GM19395 (cell line): ENCODE results near the gene AATF.

Experiments
- ATAC-seq: cut with Tn5 transposase; IDR thresholded peaks from one replicate; pipeline ENCODE4 v1.9.1; 2021; ENCODE audit warnings: mild to moderate bottlenecking, moderate library complexity; ENCODE audit not compliant: unreplicated experiment

AATF gene

DNA sequence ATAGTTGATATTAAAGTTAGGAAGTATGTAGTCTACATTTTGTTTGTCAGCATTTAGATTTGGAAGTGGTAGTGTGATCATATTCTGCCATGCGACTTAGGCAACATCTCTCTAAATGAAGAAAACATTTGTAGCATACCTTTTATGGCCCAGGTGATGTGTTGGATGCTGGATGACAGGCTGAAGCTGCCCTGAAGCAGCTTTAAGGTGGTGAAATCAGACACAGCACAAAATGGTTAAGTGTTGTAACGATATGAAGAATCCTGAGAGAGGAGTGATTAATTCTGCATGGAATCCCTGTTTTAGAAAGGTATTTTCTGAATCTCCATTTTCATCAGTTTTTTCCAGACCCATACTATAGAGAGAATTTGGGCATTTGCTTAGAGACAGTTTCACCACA, 28.3 kb downstream of the AATF start:
- no peak for ATAC-seq

DNA sequence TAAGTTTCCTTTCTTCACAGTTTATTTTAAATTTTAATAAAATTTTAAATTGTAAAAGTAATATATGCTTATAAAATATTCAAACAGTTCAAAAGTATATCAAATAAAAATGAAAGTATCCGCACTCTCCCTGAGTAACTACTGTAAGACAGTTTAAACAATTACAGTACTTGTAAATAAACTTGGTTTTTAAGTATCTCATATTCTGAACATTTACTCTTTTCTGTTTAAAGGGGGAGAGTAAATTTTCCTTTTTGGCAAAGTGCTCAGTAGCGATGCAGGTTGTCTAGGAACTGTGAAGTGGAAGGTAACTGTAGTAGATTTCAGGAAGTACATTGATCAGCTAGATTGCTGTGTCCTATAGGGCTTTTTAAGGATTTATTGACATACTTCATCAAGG, 28.8 kb downstream of the AATF start:
- ATAC-seq: no peak

GRCh38 chr17:36978810-36979564, 30.2 kb downstream of the AATF start:
- no peak for ATAC-seq

DNA sequence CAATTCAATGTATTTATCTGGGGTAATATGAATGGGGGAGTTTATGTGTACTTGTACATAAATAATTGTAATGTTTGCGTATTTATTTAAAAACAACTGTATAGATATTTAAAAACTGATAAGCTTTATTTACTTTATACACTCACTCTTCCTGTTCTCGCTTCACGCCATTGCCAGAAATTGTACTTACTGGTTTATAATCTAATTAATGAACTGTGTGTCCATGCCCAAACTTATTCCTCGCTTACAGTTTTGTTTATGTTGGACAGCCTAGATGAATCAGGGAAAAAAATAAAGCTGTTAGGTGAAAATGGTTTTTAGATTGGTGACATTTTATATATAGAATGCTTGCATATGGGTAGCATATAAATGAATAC, 30.8 kb downstream of the AATF start:
- no peak for ATAC-seq

DNA sequence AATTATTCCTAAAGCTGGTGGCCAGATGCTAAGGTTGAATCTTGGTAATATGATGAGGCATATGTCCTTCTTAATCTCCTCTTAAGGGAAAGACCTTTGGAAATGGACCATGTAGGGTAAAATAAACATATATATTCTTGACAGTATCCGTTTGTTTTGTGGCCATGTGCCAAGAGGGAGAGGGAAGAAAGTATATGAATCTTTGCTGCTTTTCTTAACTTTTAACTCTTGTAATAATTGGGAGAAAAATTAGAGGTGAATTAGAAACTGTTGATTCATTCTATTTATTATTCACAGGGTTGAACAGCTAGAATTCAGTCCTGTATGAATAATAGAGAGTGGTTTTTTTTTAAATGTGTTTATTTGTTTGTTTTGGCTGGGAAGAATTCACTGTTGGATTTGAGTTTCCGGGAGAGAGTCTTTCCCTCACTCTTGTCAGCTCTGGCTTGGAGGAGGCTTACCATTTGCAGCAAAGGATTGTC, 31.6 kb downstream of the AATF start:
- ATAC-seq: no peak

GRCh38 chr17:36983618-36984017, 34.9 kb downstream of the AATF start:
- ATAC-seq: no peak

DNA sequence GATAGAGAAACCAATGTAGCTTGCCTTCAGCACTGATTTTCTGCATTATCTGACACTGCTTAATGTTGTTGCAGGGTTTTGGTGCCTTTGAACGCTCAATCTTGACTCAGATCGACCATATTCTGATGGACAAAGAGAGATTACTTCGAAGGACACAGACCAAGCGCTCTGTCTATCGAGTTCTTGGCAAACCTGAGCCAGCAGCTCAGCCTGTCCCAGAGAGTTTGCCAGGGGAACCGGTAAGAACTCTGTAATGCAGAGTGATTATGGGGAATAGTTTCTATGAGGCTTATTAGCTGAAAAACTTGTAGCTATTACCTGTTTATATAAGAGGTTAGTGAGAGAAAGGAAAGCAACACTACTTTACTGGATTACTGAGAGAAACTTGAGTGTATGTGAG, 40.4 kb downstream of the AATF start:
- ATAC-seq: no peak

DNA sequence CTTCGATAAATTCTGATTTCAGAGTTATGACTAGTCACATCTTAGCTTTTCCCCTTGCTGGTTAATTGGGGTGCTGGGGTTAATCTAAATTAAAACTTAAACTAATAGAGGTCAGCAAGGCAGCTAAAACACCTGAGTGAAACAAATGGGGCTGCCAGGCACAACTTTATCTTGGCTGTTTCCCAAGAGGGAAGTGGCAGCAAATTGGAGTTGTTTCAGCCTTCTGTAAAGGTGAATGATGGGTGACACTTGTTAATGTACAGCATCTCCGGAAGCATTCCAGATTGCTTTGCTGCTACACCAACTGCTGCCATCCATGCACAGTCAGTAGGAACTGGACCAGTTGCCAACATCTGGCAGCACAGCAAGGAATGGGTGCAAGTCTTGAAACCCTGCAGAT, 43.9 kb downstream of the AATF start:
- no peak for ATAC-seq

GRCh38 chr17:36993227-36993626, 44.5 kb downstream of the AATF start:
- no peak for ATAC-seq

GRCh38 chr17:36994438-36994837, 45.7 kb downstream of the AATF start:
- ATAC-seq: no peak

GRCh38 chr17:36999471-36999870, 50.7 kb downstream of the AATF start:
- no peak for ATAC-seq

DNA sequence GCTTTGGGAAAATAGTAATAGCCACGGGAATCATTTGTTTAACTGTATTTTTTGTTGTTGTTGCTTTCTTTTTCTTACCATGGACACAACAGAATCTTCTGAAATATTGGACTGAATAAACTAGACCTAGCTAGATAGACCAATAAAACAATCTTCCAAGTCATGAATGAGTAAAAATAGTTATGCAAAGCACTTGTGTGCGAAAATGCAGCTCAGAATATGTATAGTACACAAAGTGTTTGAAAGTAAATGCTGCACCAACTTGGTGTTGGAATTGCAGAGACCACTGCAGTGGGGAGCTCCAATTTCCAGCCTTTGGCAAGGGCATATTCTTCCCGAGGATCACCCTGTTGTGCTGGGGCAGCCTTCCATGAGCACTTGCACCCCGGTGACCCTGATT, 68.0 kb downstream of the AATF start:
- no peak for ATAC-seq

DNA sequence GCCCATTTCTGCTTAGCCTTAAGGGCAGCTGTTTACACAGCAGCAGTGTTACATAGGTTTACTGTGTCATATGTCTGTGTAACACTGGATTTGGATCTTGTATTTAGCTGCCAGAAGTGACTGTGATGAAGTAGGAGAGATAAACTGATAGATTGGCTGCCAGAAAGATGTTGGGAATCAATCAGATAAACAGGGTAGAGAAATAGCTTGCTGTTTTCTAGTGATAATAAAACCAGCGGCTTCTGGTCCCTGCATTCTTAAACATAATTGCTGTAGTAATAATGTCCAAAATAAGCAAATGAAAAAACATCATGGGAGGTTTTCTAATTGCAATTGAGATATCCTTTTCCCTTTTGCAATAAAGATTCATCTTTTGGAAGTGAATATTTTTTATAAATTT, 68.7 kb downstream of the AATF start:
- ATAC-seq: no peak

DNA sequence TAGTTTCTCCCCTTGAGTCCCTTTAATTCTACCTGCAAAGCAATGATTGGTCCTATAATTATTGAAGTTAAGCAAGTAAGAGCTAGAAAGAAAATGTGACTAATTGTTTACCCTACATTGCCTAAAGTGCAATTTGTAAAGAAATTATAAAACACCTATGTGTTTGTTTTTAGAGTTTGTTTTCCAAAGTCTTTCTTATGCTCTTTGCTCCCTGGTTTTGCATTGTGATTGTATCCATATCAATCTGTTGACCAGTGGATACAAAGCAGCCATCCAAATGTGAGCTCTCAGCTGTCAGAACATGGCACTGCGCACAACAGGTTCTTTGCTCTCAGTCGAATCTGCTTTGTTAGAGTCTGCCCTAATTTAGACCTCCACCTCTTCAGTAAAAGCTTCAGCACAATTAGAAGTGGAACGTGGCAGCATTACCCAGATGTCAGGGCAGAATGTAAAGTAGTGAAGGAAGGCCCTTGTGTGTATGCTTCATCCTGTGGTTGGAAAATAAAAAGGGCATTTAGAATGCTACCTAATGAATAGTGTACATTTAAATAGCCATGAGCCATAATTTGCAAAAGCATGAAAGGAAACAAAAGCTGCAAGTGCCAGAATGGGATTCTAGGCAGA, 70.5 kb downstream of the AATF start:
- ATAC-seq: no peak

- no peak for ATAC-seq
These were observed 71.0 kb downstream of the AATF start for GRCh38 chr17:37019741-37020129.

DNA sequence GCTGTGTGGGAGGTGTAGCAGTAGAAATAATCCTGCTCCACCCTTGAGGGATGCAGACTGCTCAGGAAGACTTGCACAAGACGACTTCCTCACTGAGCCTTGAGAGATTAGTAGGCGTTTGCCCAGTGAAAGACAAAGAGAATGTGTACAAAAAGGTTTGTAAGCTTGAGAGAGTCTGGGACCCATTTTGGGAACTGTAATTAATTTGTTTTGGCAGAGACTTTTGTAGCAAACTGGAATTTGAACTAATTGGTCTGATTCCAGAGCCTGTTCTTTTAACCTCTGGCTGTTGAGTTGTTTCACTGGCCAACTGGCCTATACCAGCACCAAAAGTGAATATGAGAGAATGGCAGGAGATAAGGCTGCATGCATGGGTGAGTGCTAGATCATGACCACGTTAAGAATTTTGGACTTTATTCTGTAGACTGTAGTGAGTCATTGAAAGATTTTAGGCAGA, 75.5 kb downstream of the AATF start:
- no peak for ATAC-seq

DNA sequence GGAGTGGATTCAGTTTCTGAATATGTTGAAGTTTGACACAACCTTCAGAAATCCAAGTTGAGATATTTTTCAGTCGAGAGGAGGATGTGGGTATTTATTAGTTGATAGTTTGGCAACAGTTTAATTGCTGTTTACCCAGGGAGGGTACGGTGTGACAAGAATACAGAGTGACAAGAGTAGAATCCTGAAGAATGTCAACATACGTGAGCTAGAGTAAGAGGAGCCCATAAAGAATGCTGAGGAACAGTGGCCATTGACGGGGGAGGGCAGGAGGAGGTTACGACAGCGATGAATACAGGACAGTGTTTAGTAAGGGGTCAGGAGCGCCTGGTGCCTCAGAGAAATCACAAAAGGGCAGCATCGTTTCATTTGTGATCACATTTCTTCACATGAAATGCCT, 76.5 kb downstream of the AATF start:
- no peak for ATAC-seq

DNA sequence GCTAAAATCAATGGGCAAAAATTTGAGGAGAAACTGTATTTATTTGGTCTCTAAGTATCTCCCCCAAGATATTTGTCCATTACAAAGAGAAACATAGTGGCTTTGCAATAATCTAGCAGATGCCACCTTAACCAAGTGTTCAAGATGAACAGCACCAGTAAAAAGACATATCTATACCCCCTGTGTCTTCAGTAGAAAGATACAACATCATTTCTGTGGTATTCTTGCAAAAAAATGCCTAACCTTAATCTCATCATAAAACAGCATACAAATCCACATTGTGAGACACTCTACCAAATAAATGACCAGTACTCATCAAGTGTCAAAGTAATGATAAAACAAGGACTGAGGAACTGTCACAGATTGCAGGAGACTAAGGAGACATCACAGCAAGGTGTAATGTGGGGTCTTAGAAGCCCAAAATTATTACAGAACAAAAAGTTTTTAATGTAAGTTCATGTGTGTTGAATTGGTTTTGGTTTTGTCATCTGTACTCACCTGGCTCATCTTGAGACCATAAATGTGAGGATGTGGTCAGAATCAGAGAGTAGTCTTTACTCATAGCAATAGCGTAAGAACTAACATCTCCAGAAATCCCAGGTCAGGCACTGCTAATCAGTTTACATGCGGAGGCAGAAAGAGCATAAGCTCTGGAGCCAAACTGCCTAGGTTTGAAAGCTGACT, 77.2 kb downstream of the AATF start:
- no peak for ATAC-seq

DNA sequence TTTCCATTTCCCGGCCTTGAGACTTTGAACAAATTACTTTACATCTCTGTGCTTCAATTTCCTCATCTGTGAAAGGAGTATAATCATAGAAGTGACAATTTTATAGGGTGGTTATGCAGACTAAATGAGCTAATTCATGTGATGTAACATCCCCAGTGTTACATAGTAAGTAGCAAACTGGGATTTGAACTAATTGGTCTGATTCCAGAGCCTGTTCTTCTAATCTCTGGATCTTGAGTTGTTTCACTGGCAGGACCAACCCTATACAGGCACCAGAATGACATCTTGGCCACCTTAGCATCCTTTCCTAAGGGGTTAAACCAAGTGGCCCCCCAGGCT, 77.7 kb downstream of the AATF start:
- ATAC-seq: no peak

- ATAC-seq: no peak
These were observed 79.3 kb downstream of the AATF start for GRCh38 chr17:37028040-37028439.

GRCh38 chr17:37031493-37032083, 82.8 kb downstream of the AATF start:
- no peak for ATAC-seq
